ENCODE measurements around the gene WDR77. TPM values are rescaled to one million over a fixed set of nuclear protein-coding genes. Genes with fewer than 3 reads are reported as not detected.

The WDR77 gene
- total and polyA plus RNA-seq, 2 of the 13 experiments (the other 11 are each of a cell fraction or from before 2014, with no cell fraction given) = 90.6 to 108 TPM

- TF ChIP-seq KAT2B (IDR thresholded peaks at IDR 0.05; ENCODE audit: borderline replicate concordance, low read depth, low read length) (no peak), ZFP62 (CRISPR knock-in tag; IDR thresholded peaks at IDR 0.05) (no peak), YEATS4 (CRISPR knock-in tag; IDR thresholded peaks at IDR 0.05; ENCODE audit: borderline replicate concordance) (no peak), IKZF4 (CRISPR knock-in tag; IDR thresholded peaks at IDR 0.05; ENCODE audit: borderline replicate concordance, low read depth, not compliant biosample characterization) (peak; percentile 63), NR2F2 (IDR thresholded peaks at IDR 0.05; ENCODE audit: borderline replicate concordance, low read depth) (no peak), ZNF382 (CRISPR knock-in tag; IDR thresholded peaks at IDR 0.05; ENCODE audit: borderline replicate concordance) (no peak), TMF1 (CRISPR knock-in tag; IDR thresholded peaks at IDR 0.05; ENCODE audit: low read depth) (no peak), NR0B2 (CRISPR knock-in tag; IDR thresholded peaks at IDR 0.05) (0 out of 2 replicates have a peak, but pooled peaks have one; percentile 30), ZSCAN22 (CRISPR knock-in tag; IDR thresholded peaks at IDR 0.05) (no peak), ZNF136 (CRISPR knock-in tag; IDR thresholded peaks at IDR 0.05; ENCODE audit: low read depth) (0 out of 2 replicates have a peak, but pooled peaks have one; percentile 82), NFKB2 (CRISPR knock-in tag; IDR thresholded peaks at IDR 0.05; ENCODE audit: borderline replicate concordance) (no peak; the same call in 1 of the 2 replicates), ZBTB10 (CRISPR knock-in tag; IDR thresholded peaks at IDR 0.05; ENCODE audit: borderline replicate concordance) (no peak), PITX1 (CRISPR knock-in tag; IDR thresholded peaks at IDR 0.05) (peak; percentile 15; the same call in 1 of the 2 replicates), EEA1 (CRISPR knock-in tag; IDR thresholded peaks at IDR 0.05; ENCODE audit: borderline replicate concordance) (no peak), BRCA1 (CRISPR knock-in tag; IDR thresholded peaks at IDR 0.05) (no peak), MAFF (IDR thresholded peaks at IDR 0.05; ENCODE audit: low read depth, low read length) (no peak)
- TF ChIP-seq, protein P1, sequence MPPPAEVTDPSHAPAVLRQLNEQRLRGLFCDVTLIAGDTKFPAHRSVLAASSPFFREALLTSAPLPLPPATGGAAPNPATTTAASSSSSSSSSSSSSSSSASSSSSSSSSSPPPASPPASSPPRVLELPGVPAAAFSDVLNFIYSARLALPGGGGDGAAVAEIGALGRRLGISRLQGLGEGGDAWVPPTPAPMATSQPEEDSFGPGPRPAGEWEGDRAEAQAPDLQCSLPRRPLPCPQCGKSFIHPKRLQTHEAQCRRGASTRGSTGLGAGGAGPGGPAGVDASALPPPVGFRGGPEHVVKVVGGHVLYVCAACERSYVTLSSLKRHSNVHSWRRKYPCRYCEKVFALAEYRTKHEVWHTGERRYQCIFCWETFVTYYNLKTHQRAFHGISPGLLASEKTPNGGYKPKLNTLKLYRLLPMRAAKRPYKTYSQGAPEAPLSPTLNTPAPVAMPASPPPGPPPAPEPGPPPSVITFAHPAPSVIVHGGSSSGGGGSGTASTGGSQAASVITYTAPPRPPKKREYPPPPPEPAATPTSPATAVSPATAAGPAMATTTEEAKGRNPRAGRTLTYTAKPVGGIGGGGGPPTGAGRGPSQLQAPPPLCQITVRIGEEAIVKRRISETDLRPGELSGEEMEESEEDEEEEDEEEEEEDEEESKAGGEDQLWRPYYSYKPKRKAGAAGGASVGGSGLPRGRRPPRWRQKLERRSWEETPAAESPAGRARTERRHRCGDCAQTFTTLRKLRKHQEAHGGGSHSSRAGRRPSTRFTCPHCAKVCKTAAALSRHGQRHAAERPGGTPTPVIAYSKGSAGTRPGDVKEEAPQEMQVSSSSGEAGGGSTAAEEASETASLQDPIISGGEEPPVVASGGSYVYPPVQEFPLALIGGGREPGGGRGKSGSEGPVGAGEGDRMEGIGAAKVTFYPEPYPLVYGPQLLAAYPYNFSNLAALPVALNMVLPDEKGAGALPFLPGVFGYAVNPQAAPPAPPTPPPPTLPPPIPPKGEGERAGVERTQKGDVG (CRISPR knock-in tag; IDR thresholded peaks at IDR 0.05; ENCODE audit: borderline replicate concordance) = no peak
- TF ChIP-seq, protein P2, sequence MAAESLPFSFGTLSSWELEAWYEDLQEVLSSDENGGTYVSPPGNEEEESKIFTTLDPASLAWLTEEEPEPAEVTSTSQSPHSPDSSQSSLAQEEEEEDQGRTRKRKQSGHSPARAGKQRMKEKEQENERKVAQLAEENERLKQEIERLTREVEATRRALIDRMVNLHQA (CRISPR knock-in tag; IDR thresholded peaks at IDR 0.05) = no peak
- TF ChIP-seq, protein P3, sequence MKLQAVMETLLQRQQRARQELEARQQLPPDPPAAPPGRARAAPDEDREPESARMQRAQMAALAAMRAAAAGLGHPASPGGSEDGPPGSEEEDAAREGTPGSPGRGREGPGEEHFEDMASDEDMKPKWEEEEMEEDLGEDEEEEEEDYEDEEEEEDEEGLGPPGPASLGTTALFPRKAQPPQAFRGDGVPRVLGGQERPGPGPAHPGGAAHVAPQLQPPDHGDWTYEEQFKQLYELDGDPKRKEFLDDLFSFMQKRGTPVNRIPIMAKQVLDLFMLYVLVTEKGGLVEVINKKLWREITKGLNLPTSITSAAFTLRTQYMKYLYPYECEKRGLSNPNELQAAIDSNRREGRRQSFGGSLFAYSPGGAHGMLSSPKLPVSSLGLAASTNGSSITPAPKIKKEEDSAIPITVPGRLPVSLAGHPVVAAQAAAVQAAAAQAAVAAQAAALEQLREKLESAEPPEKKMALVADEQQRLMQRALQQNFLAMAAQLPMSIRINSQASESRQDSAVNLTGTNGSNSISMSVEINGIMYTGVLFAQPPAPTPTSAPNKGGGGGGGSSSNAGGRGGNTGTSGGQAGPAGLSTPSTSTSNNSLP (IDR thresholded peaks at IDR 0.05; ENCODE audit: low read depth, low read length) = peak; percentile 79
These were observed 26.3 kb downstream of the WDR77 start (continued) for GRCh38 chr1:111422546-111423391.

All from HepG2 (cell line).